ENCODE results near the gene JMJD4. TPM values are rescaled to one million over a fixed set of nuclear protein-coding genes. Genes with fewer than 3 reads are reported as not detected.
A peak's percentile ranks its signal among the peaks of the same experiment; 100 is the strongest.

The JMJD4 gene
- total RNA-seq, 4 donors from 2014 or later, result 13.4 to 20.0 (median 16.7) TPM

DNA sequence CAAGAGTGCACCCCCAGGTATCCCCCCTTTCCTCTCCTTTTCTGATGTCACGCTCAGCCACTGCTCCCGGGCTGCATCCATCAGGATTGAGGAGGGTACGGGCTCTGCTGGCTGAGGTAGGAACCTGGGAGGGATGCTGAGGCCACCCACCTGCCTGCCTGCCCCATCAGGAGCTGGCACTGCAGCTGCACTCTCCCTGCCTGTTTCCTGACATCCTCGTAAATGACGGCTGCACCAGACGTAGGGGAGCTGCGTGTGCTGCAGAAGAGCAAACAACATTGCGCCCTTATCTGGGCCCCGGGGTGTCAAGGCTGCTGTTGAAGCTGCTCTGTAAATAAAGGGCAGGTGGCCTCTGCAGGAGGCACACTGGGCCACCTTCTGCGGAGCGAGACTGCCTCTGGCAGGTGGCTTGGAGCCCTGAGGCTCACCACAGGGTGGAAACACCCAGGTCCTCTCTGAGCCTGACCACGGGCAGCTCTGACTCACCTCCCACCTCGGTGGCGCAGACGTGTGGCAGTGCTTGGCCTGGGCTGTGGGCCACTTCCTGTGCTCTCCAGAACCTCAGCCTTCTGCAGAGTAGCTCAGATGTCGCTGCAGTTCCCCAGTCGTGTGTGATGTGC lies 31.0 kb upstream of the JMJD4 start:
- DNase-seq, result no peak
- no peak overlapping the region for H3K4me3 ChIP-seq
- H3K36me3 ChIP-seq, result peaks cover 0 to 79% (median 8%) of the 10 kb centered on the region in 3 donors
- H3K9me3 ChIP-seq, result no peaks in the 10 kb centered on the region
- TF ChIP-seq, protein P1, sequence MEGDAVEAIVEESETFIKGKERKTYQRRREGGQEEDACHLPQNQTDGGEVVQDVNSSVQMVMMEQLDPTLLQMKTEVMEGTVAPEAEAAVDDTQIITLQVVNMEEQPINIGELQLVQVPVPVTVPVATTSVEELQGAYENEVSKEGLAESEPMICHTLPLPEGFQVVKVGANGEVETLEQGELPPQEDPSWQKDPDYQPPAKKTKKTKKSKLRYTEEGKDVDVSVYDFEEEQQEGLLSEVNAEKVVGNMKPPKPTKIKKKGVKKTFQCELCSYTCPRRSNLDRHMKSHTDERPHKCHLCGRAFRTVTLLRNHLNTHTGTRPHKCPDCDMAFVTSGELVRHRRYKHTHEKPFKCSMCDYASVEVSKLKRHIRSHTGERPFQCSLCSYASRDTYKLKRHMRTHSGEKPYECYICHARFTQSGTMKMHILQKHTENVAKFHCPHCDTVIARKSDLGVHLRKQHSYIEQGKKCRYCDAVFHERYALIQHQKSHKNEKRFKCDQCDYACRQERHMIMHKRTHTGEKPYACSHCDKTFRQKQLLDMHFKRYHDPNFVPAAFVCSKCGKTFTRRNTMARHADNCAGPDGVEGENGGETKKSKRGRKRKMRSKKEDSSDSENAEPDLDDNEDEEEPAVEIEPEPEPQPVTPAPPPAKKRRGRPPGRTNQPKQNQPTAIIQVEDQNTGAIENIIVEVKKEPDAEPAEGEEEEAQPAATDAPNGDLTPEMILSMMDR (IDR thresholded peaks at IDR 0.05), result no peak
- TF ChIP-seq POLR2A (IDR thresholded peaks at IDR 0.05), result no peak
- H3K27me3 ChIP-seq, result peaks cover 0 to 10% (median 0%) of the 10 kb centered on the region in 4 donors
- WGBS, 2 donors, result 66 to 70% methylated on average over 6 to 12 of the region's 17 CpGs
- intact Hi-C loops (cut with DNase I), result loop anchor here (10.0 kb wide), 1 partner anchor 119 kb away; no protein-coding TSS in a partner anchor
- peaks cover 20 to 43% (median 28%) of the 10 kb centered on the region in 3 donors for H3K4me1 ChIP-seq
- peak overlapping the region in 1 of 4 donors; percentile 9 for H3K27ac ChIP-seq

DNA sequence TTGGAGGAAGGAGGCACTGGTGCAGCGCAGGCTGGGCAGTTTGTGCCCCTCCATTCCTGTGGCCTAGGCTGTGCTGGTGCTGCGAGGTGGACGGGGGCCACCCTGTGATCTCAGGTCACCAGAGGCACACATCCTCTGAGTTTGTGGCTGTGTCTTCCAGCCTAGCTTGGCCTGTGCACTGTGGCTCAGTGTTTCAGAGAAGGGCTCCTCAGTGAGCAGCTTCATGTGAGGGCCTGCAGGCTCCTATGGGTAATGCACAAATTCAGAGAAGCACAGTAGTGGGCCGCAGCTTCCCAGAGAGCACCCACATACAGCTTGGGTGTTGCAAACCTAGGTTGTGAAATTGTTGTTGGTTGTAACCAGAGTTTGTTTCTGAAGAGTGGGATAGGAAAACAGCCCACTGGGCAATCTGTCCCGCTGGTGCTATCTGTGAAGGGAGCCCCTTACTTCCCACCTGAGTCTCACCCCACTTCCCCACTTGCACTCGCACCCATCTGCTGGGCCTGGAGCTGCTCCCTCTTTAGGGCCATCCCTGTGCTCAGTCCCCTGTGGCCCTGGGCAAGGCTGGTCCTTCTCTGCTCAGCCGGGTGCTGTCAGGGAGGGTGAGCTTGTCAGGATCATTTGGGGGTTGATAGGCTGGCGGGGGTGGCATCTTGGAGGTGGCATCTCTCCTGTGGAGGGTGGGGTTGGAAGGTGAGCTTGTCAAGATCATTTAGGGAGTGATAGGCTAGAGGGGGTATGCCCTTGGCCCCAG lies 30.3 kb upstream of the JMJD4 start:
- Histone ChIP-seq H3K4me3 (no peak overlapping the region), H3K27me3 (peaks cover 0 to 10% (median 0%) of the 10 kb centered on the region in 4 donors), H3K36me3 (peaks cover under 1 to 79% (median 8%) of the 10 kb centered on the region in 3 donors), H3K4me1 (peaks cover 20 to 43% (median 28%) of the 10 kb centered on the region in 3 donors), H3K27ac (peak overlapping the region in 1 of 4 donors; percentile 9), H3K9me3 (no peaks in the 10 kb centered on the region)
- DNase-seq, result no peak
- WGBS, 2 donors, result 83 to 100% methylated on average over 2 to 3 of the region's 8 CpGs
- intact Hi-C loops (cut with DNase I), result loop anchor here (10.0 kb wide), 1 partner anchor 119 kb away; no protein-coding TSS in a partner anchor
- TF ChIP-seq, protein P1 (IDR thresholded peaks at IDR 0.05), result no peak
- no peak for TF ChIP-seq POLR2A (IDR thresholded peaks at IDR 0.05)

DNA sequence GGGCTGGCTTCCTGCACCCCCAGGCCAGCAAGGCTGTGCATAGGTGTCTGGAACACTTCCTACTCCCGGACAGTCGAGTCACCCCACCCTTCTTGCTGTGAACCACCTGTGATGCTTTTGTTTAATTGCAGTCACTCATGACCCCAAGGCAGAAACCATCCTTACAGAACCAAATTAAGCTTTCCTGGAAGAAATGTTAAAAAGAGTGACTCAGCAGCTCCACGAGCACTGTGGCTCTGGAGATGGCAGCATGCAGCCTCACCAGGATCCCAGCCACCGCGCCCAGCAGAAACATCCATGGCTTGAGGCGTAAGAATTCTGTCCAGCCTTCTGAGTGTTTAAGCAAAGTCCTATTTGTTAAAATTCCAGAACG lies 28.9 kb upstream of the JMJD4 start:
- Histone ChIP-seq H3K4me1 (peaks cover 20 to 46% (median 32%) of the 10 kb centered on the region in 3 donors), H3K27me3 (peaks cover 0 to 10% (median 0%) of the 10 kb centered on the region in 4 donors), H3K4me3 (no peak overlapping the region), H3K9me3 (no peaks in the 10 kb centered on the region), H3K27ac (peak overlapping the region in 3 of 4 donors; percentile 24 to 57 (median 46)), H3K36me3 (peaks cover 8 to 79% (median 10%) of the 10 kb centered on the region in 3 donors)
- WGBS, 2 donors, result 44 to 52% methylated on average over 4 to 7 of the region's 7 CpGs
- intact Hi-C loops (cut with DNase I), result loop anchor here (5.0 to 10.0 kb wide), 2 partner anchors 121 to 183 kb away; partner anchors contain the start of gene WNT9A
- no peak for TF ChIP-seq POLR2A (IDR thresholded peaks at IDR 0.05)
- TF ChIP-seq, protein P1 (IDR thresholded peaks at IDR 0.05), result no peak
- no peak for DNase-seq

DNA sequence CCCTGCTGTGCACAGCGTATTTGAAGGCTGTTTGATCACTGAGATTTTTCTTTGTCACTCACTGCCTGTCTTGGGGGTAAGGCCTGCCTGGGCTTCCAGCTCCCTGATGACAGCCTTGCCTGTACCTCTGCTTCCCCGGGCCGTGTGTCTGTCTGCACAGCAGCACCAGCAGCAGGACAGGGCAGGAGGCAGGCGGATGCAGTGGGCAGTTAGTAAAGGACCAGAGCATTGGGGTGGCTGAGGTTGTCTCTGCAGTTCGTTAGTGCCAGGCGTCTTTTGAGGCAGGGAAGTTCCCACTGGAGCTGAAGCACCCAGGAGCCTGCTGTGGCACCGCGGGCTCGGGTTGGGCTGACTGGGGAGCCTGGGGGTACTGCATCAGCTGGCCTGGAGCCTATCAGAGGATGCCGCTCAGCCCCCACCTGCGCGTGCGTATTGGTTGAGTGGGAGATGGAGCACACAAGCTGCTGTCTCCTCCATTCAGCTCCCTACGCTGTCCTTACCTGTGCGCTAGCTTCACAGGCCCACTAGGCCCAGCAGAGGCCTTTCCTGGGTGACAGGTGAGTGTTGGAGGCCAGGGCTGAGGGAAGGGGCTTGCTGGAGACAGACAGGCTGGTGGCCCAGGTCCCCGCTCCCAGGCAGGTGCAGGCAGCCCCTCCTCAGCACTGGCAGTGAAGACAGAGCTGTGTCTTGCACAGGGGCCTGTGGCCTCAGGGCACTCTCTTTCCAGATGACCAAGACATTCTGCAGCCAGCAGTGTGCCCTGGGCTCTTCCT lies 28.3 kb upstream of the JMJD4 start:
- H3K4me1 ChIP-seq, result peaks cover 20 to 46% (median 32%) of the 10 kb centered on the region in 3 donors
- H3K9me3 ChIP-seq, result no peaks in the 10 kb centered on the region
- intact Hi-C loops (cut with DNase I), result loop anchor here (5.0 to 10.0 kb wide), 2 partner anchors 121 to 184 kb away; partner anchors contain the start of gene WNT9A
- H3K27ac ChIP-seq, result peak overlapping the region in 3 of 4 donors; percentile 24 to 57 (median 46)
- H3K4me3 ChIP-seq, result no peak overlapping the region
- H3K27me3 ChIP-seq, result peaks cover 0 to 10% (median 0%) of the 10 kb centered on the region in 4 donors
- H3K36me3 ChIP-seq, result peaks cover 5 to 78% (median 10%) of the 10 kb centered on the region in 3 donors
- no peak for DNase-seq
- TF ChIP-seq, protein P1 (IDR thresholded peaks at IDR 0.05), result no peak
- TF ChIP-seq POLR2A (IDR thresholded peaks at IDR 0.05), result no peak
- WGBS, 2 donors, result 70 to 90% methylated on average over 2 to 12 of the region's 16 CpGs
